GM23338 (cell line): Measurements from ENCODE around the gene RAX. TPM values are rescaled to one million over a fixed set of nuclear protein-coding genes. Genes with fewer than 3 reads are reported as not detected.

Experiments used
- ATAC-seq: fragments of 200-7000 bp; cut with Tn5 transposase; 3 replicates; pipeline ENCODE4 v1.9.1; 2020
- DNase-seq: peaks from one replicate; pipeline ENCODE4 v3.0.0-alpha.2; 2015; ENCODE audit warnings: low spot score
- H2AFZ ChIP-seq: fragments of 200-600 bp; sonication (generic); 2 replicates; pipeline ENCODE4 v1.8.0; 2016; ENCODE audit warnings: antibody characterized with exemption, mild to moderate bottlenecking, moderate library complexity
- H3F3A ChIP-seq: fragments of 200-600 bp; sonication (generic); replicated peaks from 2 replicates; pipeline ENCODE4 v1.8.0; 2017; ENCODE audit warnings: antibody characterized with exemption, mixed run types, low read depth
- H3K27ac ChIP-seq: fragments of 200-600 bp; sonication (generic); 2 replicates; pipeline ENCODE4 v1.6.1; 2016; ENCODE audit warnings: low read depth
- H3K27me3 ChIP-seq: fragments of 200-600 bp; sonication (generic); 2 replicates; pipeline ENCODE4 v1.8.0; 2016; ENCODE audit warnings: mild to moderate bottlenecking, mixed run types, moderate library complexity; ENCODE audit not compliant: insufficient read depth
- H3K36me3 ChIP-seq: fragments of 200-600 bp; sonication (generic); 2 replicates; pipeline ENCODE4 v1.8.0; 2016; ENCODE audit warnings: mild to moderate bottlenecking; ENCODE audit not compliant: insufficient read depth
- H3K4me1 ChIP-seq: fragments of 200-600 bp; sonication (generic); 2 replicates; pipeline ENCODE4 v1.8.0; 2016; ENCODE audit warnings: mild to moderate bottlenecking, moderate library complexity; ENCODE audit not compliant: insufficient read depth
- H3K4me2 ChIP-seq: fragments of 200-600 bp; sonication (generic); 2 replicates; pipeline ENCODE4 v1.7.1; 2017; ENCODE audit warnings: mixed run types
- H3K4me3 ChIP-seq: fragments of 200-600 bp; sonication (generic); 2 replicates; pipeline ENCODE4 v1.6.1; 2016; ENCODE audit warnings: mixed run types
- H3K79me2 ChIP-seq: fragments of 200-600 bp; sonication (generic); replicated peaks from 2 replicates; pipeline ENCODE4 v1.8.0; 2017; ENCODE audit warnings: mild to moderate bottlenecking; ENCODE audit not compliant: insufficient read depth
- H3K9me2 ChIP-seq: fragments of 200-600 bp; sonication (generic); 2 replicates; pipeline ENCODE4 v1.8.0; 2017; ENCODE audit not compliant: insufficient read depth
- H4K20me1 ChIP-seq: fragments of 200-600 bp; sonication (generic); replicated peaks from 2 replicates; pipeline ENCODE4 v1.8.0; 2017; ENCODE audit warnings: mild to moderate bottlenecking; ENCODE audit not compliant: insufficient read depth
- H3K27ac Mint-ChIP-seq: 2 replicates; pipeline ENCODE4 v1.8.0; 2020; ENCODE audit warnings: inconsistent platforms, mild to moderate bottlenecking, moderate library complexity, mixed read lengths
- H3K27me3 Mint-ChIP-seq: 3 replicates; pipeline ENCODE4 v1.8.0; 2022; ENCODE audit warnings: low read depth, mild to moderate bottlenecking, moderate library complexity, mixed read lengths, inconsistent platforms; ENCODE audit not compliant: insufficient read depth, poor library complexity
- H3K36me3 Mint-ChIP-seq: 3 replicates; pipeline ENCODE4 v1.8.0; 2021; ENCODE audit warnings: low read depth, mild to moderate bottlenecking, inconsistent platforms, moderate library complexity, mixed read lengths
- H3K4me1 Mint-ChIP-seq: 3 replicates; pipeline ENCODE4 v1.8.0; 2020; ENCODE audit warnings: mild to moderate bottlenecking, inconsistent platforms, mixed read lengths
- H3K4me3 Mint-ChIP-seq: 3 replicates; pipeline ENCODE4 v1.8.0; 2021; ENCODE audit warnings: moderate library complexity, mild to moderate bottlenecking, inconsistent platforms, mixed read lengths
- H3K9me3 Mint-ChIP-seq: 3 replicates; pipeline ENCODE4 v1.8.0; 2020; ENCODE audit warnings: moderate library complexity, mild to moderate bottlenecking, inconsistent platforms, mixed read lengths
- CREB1 ChIP-seq: fragments of 250-450 bp; sonication (Bioruptor Pico); IDR thresholded peaks from 2 replicates; pipeline ENCODE4 v1.5.0; 2020; ENCODE audit warnings: low read depth, mild to moderate bottlenecking, moderate library complexity
- JUNB ChIP-seq: IDR thresholded peaks from one replicate; pipeline ENCODE4 v1.6.1; 2016; ENCODE audit warnings: antibody characterized with exemption; ENCODE audit not compliant: unreplicated experiment
- NANOG ChIP-seq: IDR thresholded peaks from 2 replicates; pipeline ENCODE4 v1.6.1; 2016; ENCODE audit warnings: antibody characterized with exemption, borderline replicate concordance
- polyA plus RNA-seq: library from polyadenylated mRNA; unstranded; fragments of >200 nt; fragmentation: Nextera tagmentation; extraction: Ambion mirVana; gene quantifications from 2 replicates; pipeline ENCODE4 v1.2.1, GENCODE V29; 2016
- total RNA-seq: library from RNA; depleted of rRNA; stranded (reverse); fragments of >200 nt; shearing (Covaris generic); gene quantifications from 2 replicates; pipeline ENCODE4 v1.2.3, GENCODE V29; 2014
- TF ChIP-seq, protein P1 (sequence below), 2 experiments: fragments of 200-600 bp in 1 of 2; sonication (generic) in 1 of 2; conservative IDR thresholded peaks; 2 replicates each; pipeline versions ENCODE4 v1.5.1 to v1.6.1; 2016 to 2017; ENCODE audit warnings: antibody characterized with exemption in 2 of 2, low read depth in 2 of 2, mild to moderate bottlenecking in 2 of 2, moderate library complexity in 1 of 2
- TF ChIP-seq, protein P2 (sequence below): fragments of 250-450 bp; sonication (Bioruptor Pico); IDR thresholded peaks from 2 replicates; pipeline ENCODE4 v1.5.0; 2020; ENCODE audit warnings: mild to moderate bottlenecking, moderate library complexity
- TF ChIP-seq, protein P3 (sequence below): IDR thresholded peaks from one replicate; pipeline ENCODE4 v1.6.1; 2018; ENCODE audit warnings: antibody characterized with exemption; ENCODE audit not compliant: unreplicated experiment

The RAX gene
- total and polyA plus RNA-seq, 2 experiments from 2014 or later, result 0.03 to 0.16 TPM

DNA sequence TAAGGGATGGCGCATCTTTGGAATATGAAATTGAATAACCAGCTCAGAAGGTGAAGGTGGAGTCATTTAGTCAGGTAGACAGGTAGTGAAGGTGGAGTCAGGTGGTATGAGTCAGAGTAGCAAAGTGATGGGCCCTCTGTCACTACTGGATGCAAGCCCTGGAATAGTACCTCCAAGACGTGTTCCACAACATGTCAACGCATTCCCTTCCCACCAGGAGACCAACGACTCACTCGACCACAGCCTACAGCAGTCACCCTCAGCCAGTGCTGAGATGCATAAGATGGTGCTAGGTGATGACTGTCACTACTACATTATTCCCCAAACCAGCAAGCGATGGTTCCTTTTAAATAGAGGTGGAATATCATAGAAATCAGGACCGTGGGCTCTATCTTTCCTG lies 38.4 kb upstream of the RAX start (continued):
- TF ChIP-seq, protein P1, sequence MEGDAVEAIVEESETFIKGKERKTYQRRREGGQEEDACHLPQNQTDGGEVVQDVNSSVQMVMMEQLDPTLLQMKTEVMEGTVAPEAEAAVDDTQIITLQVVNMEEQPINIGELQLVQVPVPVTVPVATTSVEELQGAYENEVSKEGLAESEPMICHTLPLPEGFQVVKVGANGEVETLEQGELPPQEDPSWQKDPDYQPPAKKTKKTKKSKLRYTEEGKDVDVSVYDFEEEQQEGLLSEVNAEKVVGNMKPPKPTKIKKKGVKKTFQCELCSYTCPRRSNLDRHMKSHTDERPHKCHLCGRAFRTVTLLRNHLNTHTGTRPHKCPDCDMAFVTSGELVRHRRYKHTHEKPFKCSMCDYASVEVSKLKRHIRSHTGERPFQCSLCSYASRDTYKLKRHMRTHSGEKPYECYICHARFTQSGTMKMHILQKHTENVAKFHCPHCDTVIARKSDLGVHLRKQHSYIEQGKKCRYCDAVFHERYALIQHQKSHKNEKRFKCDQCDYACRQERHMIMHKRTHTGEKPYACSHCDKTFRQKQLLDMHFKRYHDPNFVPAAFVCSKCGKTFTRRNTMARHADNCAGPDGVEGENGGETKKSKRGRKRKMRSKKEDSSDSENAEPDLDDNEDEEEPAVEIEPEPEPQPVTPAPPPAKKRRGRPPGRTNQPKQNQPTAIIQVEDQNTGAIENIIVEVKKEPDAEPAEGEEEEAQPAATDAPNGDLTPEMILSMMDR (conservative IDR thresholded peaks at IDR 0.05; ENCODE audit: low read depth in 2 of 2), result no peak
- TF ChIP-seq CREB1, result no peak
- TF ChIP-seq, protein P2, sequence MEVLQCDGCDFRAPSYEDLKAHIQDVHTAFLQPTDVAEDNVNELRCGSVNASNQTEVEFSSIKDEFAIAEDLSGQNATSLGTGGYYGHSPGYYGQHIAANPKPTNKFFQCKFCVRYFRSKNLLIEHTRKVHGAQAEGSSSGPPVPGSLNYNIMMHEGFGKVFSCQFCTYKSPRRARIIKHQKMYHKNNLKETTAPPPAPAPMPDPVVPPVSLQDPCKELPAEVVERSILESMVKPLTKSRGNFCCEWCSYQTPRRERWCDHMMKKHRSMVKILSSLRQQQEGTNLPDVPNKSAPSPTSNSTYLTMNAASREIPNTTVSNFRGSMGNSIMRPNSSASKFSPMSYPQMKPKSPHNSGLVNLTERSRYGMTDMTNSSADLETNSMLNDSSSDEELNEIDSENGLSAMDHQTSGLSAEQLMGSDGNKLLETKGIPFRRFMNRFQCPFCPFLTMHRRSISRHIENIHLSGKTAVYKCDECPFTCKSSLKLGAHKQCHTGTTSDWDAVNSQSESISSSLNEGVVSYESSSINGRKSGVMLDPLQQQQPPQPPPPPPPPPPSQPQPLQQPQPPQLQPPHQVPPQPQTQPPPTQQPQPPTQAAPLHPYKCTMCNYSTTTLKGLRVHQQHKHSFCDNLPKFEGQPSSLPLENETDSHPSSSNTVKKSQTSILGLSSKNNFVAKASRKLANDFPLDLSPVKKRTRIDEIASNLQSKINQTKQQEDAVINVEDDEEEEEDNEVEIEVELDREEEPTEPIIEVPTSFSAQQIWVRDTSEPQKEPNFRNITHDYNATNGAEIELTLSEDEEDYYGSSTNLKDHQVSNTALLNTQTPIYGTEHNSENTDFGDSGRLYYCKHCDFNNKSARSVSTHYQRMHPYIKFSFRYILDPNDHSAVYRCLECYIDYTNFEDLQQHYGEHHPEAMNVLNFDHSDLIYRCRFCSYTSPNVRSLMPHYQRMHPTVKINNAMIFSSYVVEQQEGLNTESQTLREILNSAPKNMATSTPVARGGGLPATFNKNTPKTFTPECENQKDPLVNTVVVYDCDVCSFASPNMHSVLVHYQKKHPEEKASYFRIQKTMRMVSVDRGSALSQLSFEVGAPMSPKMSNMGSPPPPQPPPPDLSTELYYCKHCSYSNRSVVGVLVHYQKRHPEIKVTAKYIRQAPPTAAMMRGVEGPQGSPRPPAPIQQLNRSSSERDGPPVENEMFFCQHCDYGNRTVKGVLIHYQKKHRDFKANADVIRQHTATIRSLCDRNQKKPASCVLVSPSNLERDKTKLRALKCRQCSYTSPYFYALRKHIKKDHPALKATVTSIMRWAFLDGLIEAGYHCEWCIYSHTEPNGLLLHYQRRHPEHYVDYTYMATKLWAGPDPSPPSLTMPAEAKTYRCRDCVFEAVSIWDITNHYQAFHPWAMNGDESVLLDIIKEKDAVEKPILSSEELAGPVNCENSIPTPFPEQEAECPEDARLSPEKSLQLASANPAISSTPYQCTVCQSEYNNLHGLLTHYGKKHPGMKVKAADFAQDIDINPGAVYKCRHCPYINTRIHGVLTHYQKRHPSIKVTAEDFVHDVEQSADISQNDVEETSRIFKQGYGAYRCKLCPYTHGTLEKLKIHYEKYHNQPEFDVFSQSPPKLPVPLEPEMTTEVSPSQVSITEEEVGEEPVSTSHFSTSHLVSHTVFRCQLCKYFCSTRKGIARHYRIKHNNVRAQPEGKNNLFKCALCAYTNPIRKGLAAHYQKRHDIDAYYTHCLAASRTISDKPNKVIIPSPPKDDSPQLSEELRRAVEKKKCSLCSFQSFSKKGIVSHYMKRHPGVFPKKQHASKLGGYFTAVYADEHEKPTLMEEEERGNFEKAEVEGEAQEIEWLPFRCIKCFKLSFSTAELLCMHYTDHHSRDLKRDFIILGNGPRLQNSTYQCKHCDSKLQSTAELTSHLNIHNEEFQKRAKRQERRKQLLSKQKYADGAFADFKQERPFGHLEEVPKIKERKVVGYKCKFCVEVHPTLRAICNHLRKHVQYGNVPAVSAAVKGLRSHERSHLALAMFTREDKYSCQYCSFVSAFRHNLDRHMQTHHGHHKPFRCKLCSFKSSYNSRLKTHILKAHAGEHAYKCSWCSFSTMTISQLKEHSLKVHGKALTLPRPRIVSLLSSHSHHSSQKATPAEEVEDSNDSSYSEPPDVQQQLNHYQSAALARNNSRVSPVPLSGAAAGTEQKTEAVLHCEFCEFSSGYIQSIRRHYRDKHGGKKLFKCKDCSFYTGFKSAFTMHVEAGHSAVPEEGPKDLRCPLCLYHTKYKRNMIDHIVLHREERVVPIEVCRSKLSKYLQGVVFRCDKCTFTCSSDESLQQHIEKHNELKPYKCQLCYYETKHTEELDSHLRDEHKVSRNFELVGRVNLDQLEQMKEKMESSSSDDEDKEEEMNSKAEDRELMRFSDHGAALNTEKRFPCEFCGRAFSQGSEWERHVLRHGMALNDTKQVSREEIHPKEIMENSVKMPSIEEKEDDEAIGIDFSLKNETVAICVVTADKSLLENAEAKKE (CRISPR knock-in tag), result no peak

DNA sequence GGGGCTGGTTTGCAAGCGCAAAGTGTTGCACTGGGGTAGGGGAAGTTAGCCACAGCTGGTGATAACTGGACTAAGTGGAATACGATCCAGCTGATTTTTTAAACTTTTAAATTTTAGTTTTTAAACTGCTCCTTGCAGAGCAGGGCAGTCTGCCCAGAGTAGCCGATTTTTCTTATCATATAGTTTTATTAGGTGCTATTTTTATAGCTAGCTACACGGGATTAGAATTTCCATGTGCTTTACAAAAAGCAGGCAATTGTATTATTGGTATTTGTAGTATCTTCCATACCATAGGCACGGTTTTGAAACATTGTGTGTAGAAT lies 35.6 kb upstream of the RAX start:
- Histone ChIP-seq H3F3A (no peaks in the 10 kb centered on the region), H3K4me1 (no peaks in the 10 kb centered on the region), H3K4me3 (peak overlapping the region; percentile 56), H3K79me2 (no peaks in the 10 kb centered on the region), H4K20me1 (no peaks in the 10 kb centered on the region), H3K36me3 (no peaks in the 10 kb centered on the region), H3K4me2 (peak overlapping the region; percentile 83), H2AFZ (peak overlapping the region; percentile 82), H3K27ac (no peak overlapping the region), H3K27me3 (peaks cover 18% of the 10 kb centered on the region), H3K9me2 (no peaks in the 10 kb centered on the region)
- Mint-ChIP-seq H3K36me3 (no peaks in the 10 kb centered on the region), H3K9me3 (no peaks in the 10 kb centered on the region), H3K4me1 (no peaks in the 10 kb centered on the region), H3K27me3 (peaks cover 4% of the 10 kb centered on the region), H3K27ac (no peak overlapping the region), H3K4me3 (peak overlapping the region; percentile 58; the same call in 2 of the 3 replicates)
- DNase-seq (no peak), ATAC-seq (no peak)
- TF ChIP-seq, protein P3, sequence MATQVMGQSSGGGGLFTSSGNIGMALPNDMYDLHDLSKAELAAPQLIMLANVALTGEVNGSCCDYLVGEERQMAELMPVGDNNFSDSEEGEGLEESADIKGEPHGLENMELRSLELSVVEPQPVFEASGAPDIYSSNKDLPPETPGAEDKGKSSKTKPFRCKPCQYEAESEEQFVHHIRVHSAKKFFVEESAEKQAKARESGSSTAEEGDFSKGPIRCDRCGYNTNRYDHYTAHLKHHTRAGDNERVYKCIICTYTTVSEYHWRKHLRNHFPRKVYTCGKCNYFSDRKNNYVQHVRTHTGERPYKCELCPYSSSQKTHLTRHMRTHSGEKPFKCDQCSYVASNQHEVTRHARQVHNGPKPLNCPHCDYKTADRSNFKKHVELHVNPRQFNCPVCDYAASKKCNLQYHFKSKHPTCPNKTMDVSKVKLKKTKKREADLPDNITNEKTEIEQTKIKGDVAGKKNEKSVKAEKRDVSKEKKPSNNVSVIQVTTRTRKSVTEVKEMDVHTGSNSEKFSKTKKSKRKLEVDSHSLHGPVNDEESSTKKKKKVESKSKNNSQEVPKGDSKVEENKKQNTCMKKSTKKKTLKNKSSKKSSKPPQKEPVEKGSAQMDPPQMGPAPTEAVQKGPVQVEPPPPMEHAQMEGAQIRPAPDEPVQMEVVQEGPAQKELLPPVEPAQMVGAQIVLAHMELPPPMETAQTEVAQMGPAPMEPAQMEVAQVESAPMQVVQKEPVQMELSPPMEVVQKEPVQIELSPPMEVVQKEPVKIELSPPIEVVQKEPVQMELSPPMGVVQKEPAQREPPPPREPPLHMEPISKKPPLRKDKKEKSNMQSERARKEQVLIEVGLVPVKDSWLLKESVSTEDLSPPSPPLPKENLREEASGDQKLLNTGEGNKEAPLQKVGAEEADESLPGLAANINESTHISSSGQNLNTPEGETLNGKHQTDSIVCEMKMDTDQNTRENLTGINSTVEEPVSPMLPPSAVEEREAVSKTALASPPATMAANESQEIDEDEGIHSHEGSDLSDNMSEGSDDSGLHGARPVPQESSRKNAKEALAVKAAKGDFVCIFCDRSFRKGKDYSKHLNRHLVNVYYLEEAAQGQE, result no peak
- no peak for TF ChIP-seq NANOG
- no peak for TF ChIP-seq JUNB
